ENCODE measurements around the gene SPSB1. TPM values are rescaled to one million over a fixed set of nuclear protein-coding genes. Genes with fewer than 3 reads are reported as not detected.

SPSB1 gene
- polyA plus RNA-seq, 1 donor from 2014 or later, result 1.4 TPM

GRCh38 chr1:9275567-9276034 lies 17.1 kb upstream of the SPSB1 start:
- TF ChIP-seq MXI1 (conservative IDR thresholded peaks at IDR 0.05; ENCODE audit: poor library complexity, severe bottlenecking) (no peak), RAD21 (conservative IDR thresholded peaks at IDR 0.05) (no peak), SMC3 (conservative IDR thresholded peaks at IDR 0.05; ENCODE audit: poor library complexity) (no peak), POLR2AphosphoS5 (IDR thresholded peaks at IDR 0.05) (no peak), EZH2 (IDR thresholded peaks at IDR 0.05; ENCODE audit: borderline replicate concordance, insufficient read depth, low read length, poor library complexity, severe bottlenecking) (no peak), EP300 (conservative IDR thresholded peaks at IDR 0.05; ENCODE audit: poor library complexity, severe bottlenecking) (no peak), CTCF (IDR thresholded peaks at IDR 0.05; ENCODE audit: poor library complexity, severe bottlenecking) (no peak), TAF1 (IDR thresholded peaks at IDR 0.05; ENCODE audit: low read depth) (no peak), REST (IDR thresholded peaks at IDR 0.05; ENCODE audit: borderline replicate concordance) (no peak)
- Histone ChIP-seq H3K4me2 (ENCODE audit: low read length) (no peak overlapping the region), H3K9ac (ENCODE audit: low read length) (no peak overlapping the region), H3F3A (ENCODE audit: insufficient read depth, low read length, poor library complexity, severe bottlenecking) (no peaks in the 10 kb centered on the region), H3K27me3 (ENCODE audit: insufficient read depth, low read depth, low read length) (no peaks in the 10 kb centered on the region), H3K36me3 (ENCODE audit: insufficient read depth, low read length) (no peaks in the 10 kb centered on the region), H3K9me3 (ENCODE audit: low read length) (no peaks in the 10 kb centered on the region), H2AFZ (ENCODE audit: low read depth, low read length) (no peak overlapping the region), H4K20me1 (ENCODE audit: insufficient read depth) (no peaks in the 10 kb centered on the region), H3K27ac (ENCODE audit: low read length) (no peak overlapping the region), H3K9me2 (ENCODE audit: insufficient read depth, low read length) (no peaks in the 10 kb centered on the region), H3K4me3 (ENCODE audit: low read length) (no peak overlapping the region), H3K79me2 (replicated peaks; ENCODE audit: insufficient read depth, low read length) (no peaks in the 10 kb centered on the region)

GRCh38 chr1:9278116-9278515 lies 14.6 kb upstream of the SPSB1 start:
- no peaks in the 10 kb centered on the region for H3K27me3 ChIP-seq (ENCODE audit: insufficient read depth, low read depth, low read length)
- no peaks in the 10 kb centered on the region for H4K20me1 ChIP-seq (ENCODE audit: insufficient read depth)
- no peak overlapping the region for H3K4me2 ChIP-seq (ENCODE audit: low read length)
- TF ChIP-seq MXI1 (conservative IDR thresholded peaks at IDR 0.05; ENCODE audit: poor library complexity, severe bottlenecking) (no peak), TAF1 (IDR thresholded peaks at IDR 0.05; ENCODE audit: low read depth) (no peak), SMC3 (conservative IDR thresholded peaks at IDR 0.05; ENCODE audit: poor library complexity) (no peak), RAD21 (conservative IDR thresholded peaks at IDR 0.05) (no peak), REST (IDR thresholded peaks at IDR 0.05; ENCODE audit: borderline replicate concordance) (no peak), POLR2AphosphoS5 (IDR thresholded peaks at IDR 0.05) (no peak)
- H3K79me2 ChIP-seq (replicated peaks; ENCODE audit: insufficient read depth, low read length), result no peaks in the 10 kb centered on the region
- H3K27ac ChIP-seq (ENCODE audit: low read length), result no peak overlapping the region
- H3F3A ChIP-seq (ENCODE audit: insufficient read depth, low read length, poor library complexity, severe bottlenecking), result no peaks in the 10 kb centered on the region
- no peaks in the 10 kb centered on the region for H3K9me3 ChIP-seq (ENCODE audit: low read length)
- no peak overlapping the region for H3K9ac ChIP-seq (ENCODE audit: low read length)
- H3K9me2 ChIP-seq (ENCODE audit: insufficient read depth, low read length), result no peaks in the 10 kb centered on the region
- H3K4me3 ChIP-seq (ENCODE audit: low read length), result no peak overlapping the region
- no peaks in the 10 kb centered on the region for H3K36me3 ChIP-seq (ENCODE audit: insufficient read depth, low read length)
- H2AFZ ChIP-seq (ENCODE audit: low read depth, low read length), result no peak overlapping the region

All from neural cell (in vitro differentiated cells).